SK-N-SH (cell line): Measurements from ENCODE around the gene CA10. TPM values are rescaled to one million over a fixed set of nuclear protein-coding genes. Genes with fewer than 3 reads are reported as not detected.

Experiments used
- CTCF ChIA-PET: fragments of 300-600, 350-600 bp; formaldehyde crosslinking; extraction: SDS; loops from one replicate; lab custom pipeline; 2021; lab: Yijun Ruan, JAX
- POLR2A ChIA-PET: fragments of 350-600 bp; sonication (Branson Sonifier 250); formaldehyde crosslinking; extraction: SDS; loops from one replicate; lab custom pipeline; 2020; ENCODE audit warnings: antibody characterized with exemption, inconsistent platforms; lab: Yijun Ruan, JAX
- DNase-seq: peaks from one replicate; pipeline ENCODE4 v3.0.0; 2012
- H2AFZ ChIP-seq: fragments of 200-600 bp; sonication (generic); 2 replicates; pipeline ENCODE4 v1.8.1; 2016; ENCODE audit warnings: antibody characterized with exemption, mild to moderate bottlenecking, low read depth
- H3F3A ChIP-seq: fragments of 200-600 bp; sonication (generic); replicated peaks from 2 replicates; pipeline ENCODE3; 2016; ENCODE audit warnings: antibody characterized with exemption, mild to moderate bottlenecking; ENCODE audit not compliant: insufficient read depth
- H3K27ac ChIP-seq, 2 experiments: fragments of 200-500 bp in 1 of 2; fragments of 200-600 bp in 1 of 2; sonication (Bioruptor generic) in 1 of 2; sonication (generic), shearing (Covaris generic) in 1 of 2; 2 replicates each; pipeline versions ENCODE4 v1.5.1 to v1.6.1; 2014 to 2016; ENCODE audit warnings: low read depth in 2 of 2, inconsistent platforms in 1 of 2, low read length in 1 of 2, mild to moderate bottlenecking in 1 of 2, mixed read lengths in 1 of 2
- H3K27me3 ChIP-seq: fragments of 200-600 bp; sonication (generic), shearing (Covaris generic); 2 replicates; pipeline ENCODE4 v1.6.1; 2016; ENCODE audit warnings: mixed run types; ENCODE audit not compliant: insufficient read depth
- H3K36me3 ChIP-seq, 2 experiments: fragments of 200-500 bp in 1 of 2; fragments of 200-600 bp in 1 of 2; sonication (Bioruptor generic) in 1 of 2; sonication (generic) in 1 of 2; replicated peaks in 1 of 2; 2 replicates each; pipeline versions ENCODE3 to v1.5.1; 2014 to 2016; ENCODE audit warnings: low read length in 1 of 2, mild to moderate bottlenecking in 1 of 2; ENCODE audit not compliant: insufficient read depth in 2 of 2, control insufficient read depth in 1 of 2
- H3K4me1 ChIP-seq, 2 experiments: fragments of 200-500 bp in 1 of 2; fragments of 200-600 bp in 1 of 2; sonication (Bioruptor generic) in 1 of 2; sonication (generic), shearing (Covaris generic) in 1 of 2; 2 replicates each; pipeline versions ENCODE4 v1.5.1 to v1.6.1; 2014 to 2016; ENCODE audit warnings: low read depth in 1 of 2, low read length in 1 of 2, mixed run types in 1 of 2; ENCODE audit not compliant: insufficient read depth in 2 of 2, control insufficient read depth in 1 of 2
- H3K4me2 ChIP-seq: fragments of 200-600 bp; sonication (generic), shearing (Covaris generic); 2 replicates; pipeline ENCODE4 v1.6.1; 2017; ENCODE audit warnings: mixed run types
- H3K4me3 ChIP-seq, 2 experiments: fragments of 200-500 bp in 1 of 2; fragments of 200-600 bp in 1 of 2; sonication (Bioruptor generic) in 1 of 2; sonication (generic), shearing (Covaris generic) in 1 of 2; 2 replicates each; pipeline versions ENCODE4 v1.5.1 to v1.8.1; 2014 to 2016; ENCODE audit warnings: low read depth in 2 of 2, inconsistent platforms in 1 of 2, low read length in 1 of 2, mild to moderate bottlenecking in 1 of 2, mixed read lengths in 1 of 2, moderate library complexity in 1 of 2
- H3K79me2 ChIP-seq: fragments of 200-600 bp; sonication (generic); 2 replicates; pipeline ENCODE4 v1.8.1; 2017; ENCODE audit warnings: mild to moderate bottlenecking; ENCODE audit not compliant: insufficient read depth
- H3K9ac ChIP-seq: fragments of 200-600 bp; sonication (generic); 2 replicates; pipeline ENCODE4 v1.6.1; 2017; ENCODE audit warnings: mixed run types
- H3K9me2 ChIP-seq: fragments of 200-600 bp; sonication (generic); 2 replicates; pipeline ENCODE4 v1.6.1; 2017; ENCODE audit warnings: mixed run types
- H3K9me3 ChIP-seq: fragments of 200-600 bp; sonication (generic); 2 replicates; pipeline ENCODE4 v1.6.1; 2017; ENCODE audit warnings: mixed run types, mild to moderate bottlenecking, moderate library complexity
- H4K20me1 ChIP-seq: fragments of 200-600 bp; sonication (generic); 2 replicates; pipeline ENCODE4 v1.6.1; 2017; ENCODE audit warnings: mild to moderate bottlenecking, mixed run types; ENCODE audit not compliant: insufficient read depth
- CHD2 ChIP-seq: fragments of 150-350 bp; IDR thresholded peaks from 2 replicates; pipeline ENCODE4 v1.6.1; 2018; ENCODE audit warnings: low read length; ENCODE audit not compliant: partially characterized antibody
- CTCF ChIP-seq: fragments of 200-600 bp; sonication (generic); IDR thresholded peaks from 2 replicates; pipeline ENCODE4 v1.6.1; 2017; ENCODE audit warnings: antibody characterized with exemption, mild to moderate bottlenecking, moderate library complexity
- EP300 ChIP-seq, 2 experiments: IDR thresholded peaks; 2 replicates each; pipeline versions ENCODE4 v1.4.0 to v1.6.1; 2012; ENCODE audit warnings: borderline replicate concordance in 1 of 2, low read depth in 1 of 2, low read length in 1 of 2
- FOXM1 ChIP-seq: IDR thresholded peaks from 2 replicates; pipeline ENCODE4 v1.4.0; 2012; ENCODE audit warnings: low read depth, mild to moderate bottlenecking
- GABPA ChIP-seq: IDR thresholded peaks from 2 replicates; pipeline ENCODE4 v1.4.0; 2012; ENCODE audit warnings: low read depth, mild to moderate bottlenecking
- JUND ChIP-seq: IDR thresholded peaks from 2 replicates; pipeline ENCODE4 v1.4.0; 2012
- MXI1 ChIP-seq: IDR thresholded peaks from 2 replicates; pipeline ENCODE4 v1.6.1; 2012; ENCODE audit warnings: mild to moderate bottlenecking, low read depth, low read length, improper control_type of control experiment
- NRF1 ChIP-seq: IDR thresholded peaks from 2 replicates; pipeline ENCODE4 v1.6.1; 2012; ENCODE audit warnings: low read depth, mild to moderate bottlenecking, low read length
- RAD21 ChIP-seq: IDR thresholded peaks from 2 replicates; pipeline ENCODE4 v1.6.1; 2012; ENCODE audit warnings: mild to moderate bottlenecking, low read length
- RCOR1 ChIP-seq: fragments of 150-350 bp; IDR thresholded peaks from 2 replicates; pipeline ENCODE4 v1.6.1; 2017; ENCODE audit warnings: antibody characterized with exemption, low read length
- RXRA ChIP-seq: IDR thresholded peaks from 2 replicates; pipeline ENCODE4 v1.4.0; 2012; ENCODE audit warnings: low read depth, mild to moderate bottlenecking, borderline replicate concordance
- SMC3 ChIP-seq: IDR thresholded peaks from 2 replicates; pipeline ENCODE4 v1.6.1; 2012; ENCODE audit warnings: low read depth, low read length, improper control_type of control experiment
- TAF1 ChIP-seq: IDR thresholded peaks from 2 replicates; pipeline ENCODE4 v1.6.1; 2012; ENCODE audit warnings: low read depth, mild to moderate bottlenecking, low read length, moderate library complexity, borderline replicate concordance
- TCF12 ChIP-seq: IDR thresholded peaks from 2 replicates; pipeline ENCODE4 v1.4.0; 2012
- TEAD4 ChIP-seq: IDR thresholded peaks from 2 replicates; pipeline ENCODE4 v1.4.0; 2012; ENCODE audit warnings: mild to moderate bottlenecking, borderline replicate concordance; ENCODE audit not compliant: insufficient read depth
- WGBS: methylation state at CpG from one replicate; pipeline ENCODE4 v1.1.6; 2017; ENCODE audit warnings: low lambda C conversion rate; 5-methylcytosine and 5-hydroxymethylcytosine counted together
- polyA plus RNA-seq, 3 experiments: library from polyadenylated mRNA; depleted of rRNA; stranded (reverse); fragments of >200 nt; gene quantifications; 2 replicates each; pipeline ENCODE4 v1.2.3, GENCODE V29; 2012
- TF ChIP-seq, protein P1 (sequence below): IDR thresholded peaks from 2 replicates; pipeline ENCODE4 v1.4.0; 2012; ENCODE audit warnings: low read depth, borderline replicate concordance

Gene CA10
- polyA plus RNA-seq, 1 of the 3 experiments (the other 2 are of a cell fraction) = not detected

DNA sequence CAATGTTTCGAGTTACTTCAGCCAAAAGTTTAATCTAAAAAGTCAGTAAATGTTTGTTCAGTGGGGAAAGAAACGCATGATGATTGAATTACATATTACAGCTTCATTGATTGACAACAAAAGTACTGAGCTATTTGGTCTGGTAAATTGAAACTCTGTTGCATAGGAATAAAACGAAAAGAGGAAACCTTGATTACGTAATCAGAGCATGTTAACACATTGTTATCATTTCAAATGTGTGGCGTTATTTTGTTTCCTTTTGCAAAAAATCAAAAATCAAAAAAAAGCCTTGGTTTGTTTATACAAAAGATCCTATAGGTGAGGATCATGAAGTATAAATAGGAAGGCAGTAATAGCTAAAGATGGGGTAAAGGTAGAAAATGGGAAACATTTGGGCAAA, 19.5 kb upstream of the CA10 start:
- Histone ChIP-seq H3K9me2 (no peaks in the 10 kb centered on the region), H3K4me1 (no peaks in the 10 kb centered on the region), H3K79me2 (no peaks in the 10 kb centered on the region), H3K27me3 (no peaks in the 10 kb centered on the region), H3K27ac (no peak overlapping the region), H2AFZ (no peak overlapping the region), H4K20me1 (no peaks in the 10 kb centered on the region), H3K9ac (no peak overlapping the region), H3K4me3 (no peak overlapping the region), H3F3A (no peaks in the 10 kb centered on the region), H3K4me2 (no peak overlapping the region), H3K36me3 (no peaks in the 10 kb centered on the region), H3K9me3 (no peaks in the 10 kb centered on the region)
- no peak for TF ChIP-seq NRF1
- POLR2A ChIA-PET = no interaction called here
- CTCF ChIA-PET = interaction anchor here (0.8 kb wide), 1 partner anchor 26 kb away, joined by 3 read pairs; no protein-coding TSS in a partner anchor
- WGBS = 25% methylated on average over 5 of the region's 5 CpGs
- DNase-seq = no peak

- POLR2A ChIA-PET = no interaction called here
- Histone ChIP-seq H3K9me2 (no peaks in the 10 kb centered on the region), H3K9ac (no peak overlapping the region), H3K4me2 (no peak overlapping the region), H3K9me3 (no peaks in the 10 kb centered on the region), H4K20me1 (no peaks in the 10 kb centered on the region), H3K27me3 (no peaks in the 10 kb centered on the region), H3K4me3 (0 out of 4 replicates have a peak overlapping the region, but pooled peaks of 1 of the 2 experiments have one; percentile 12), H3K27ac (no peak overlapping the region), H3K4me1 (no peaks in the 10 kb centered on the region), H3K36me3 (no peaks in the 10 kb centered on the region), H2AFZ (no peak overlapping the region), H3F3A (no peaks in the 10 kb centered on the region), H3K79me2 (no peaks in the 10 kb centered on the region)
- DNase-seq = peak; percentile 59
- CTCF ChIA-PET = interaction anchor here (0.6 to 2.9 kb wide), 30 partner anchors 9 to 978 kb away, joined by 3 to 39 read pairs (median 4); partner anchors contain the start of gene CA10
- TF ChIP-seq TAF1 (no peak), RCOR1 (no peak), SMC3 (peak; percentile 74), GABPA (no peak), TEAD4 (no peak), CTCF (peak; percentile 67), RAD21 (peak; percentile 87)
- WGBS = 15% methylated on average over 1 of the region's 1 CpG
Observed at GRCh38 chr17:52170963-52171572, 12.6 kb upstream of the CA10 start.

- Histone ChIP-seq H3K36me3 (no peaks in the 10 kb centered on the region), H3K4me1 (peaks cover 0 to 17% of the 10 kb centered on the region in 2 experiments; a peak in 1 of 4 replicates), H4K20me1 (no peaks in the 10 kb centered on the region), H2AFZ (no peak overlapping the region), H3F3A (no peaks in the 10 kb centered on the region), H3K27ac (no peak overlapping the region), H3K9me3 (no peaks in the 10 kb centered on the region), H3K9me2 (no peaks in the 10 kb centered on the region; the same call in 1 of the 2 replicates), H3K27me3 (peaks cover 28% of the 10 kb centered on the region), H3K9ac (no peak overlapping the region), H3K4me3 (peak overlapping the region in 1 of 2 experiments; percentile 42; a peak in 1 of 4 replicates), H3K4me2 (no peak overlapping the region), H3K79me2 (no peaks in the 10 kb centered on the region)
- 7% methylated on average over 17 of the region's 17 CpGs for WGBS
- CTCF ChIA-PET = interaction anchor here (0.8 to 5.7 kb wide), 5 partner anchors 11 to 789 kb away, joined by 3 to 39 read pairs (median 3); no protein-coding TSS in a partner anchor
- POLR2A ChIA-PET = no interaction called here
- TF ChIP-seq JUND (no peak), MXI1 (no peak), RXRA (no peak), CHD2 (no peak), TCF12 (no peak), RAD21 (no peak), NRF1 (no peak), TEAD4 (no peak), FOXM1 (no peak), EP300 (IDR thresholded peaks at IDR 0.05; ENCODE audit: borderline replicate concordance in 1 of 2, low read depth in 1 of 2, low read length in 1 of 2) (no peak)
- TF ChIP-seq, protein P1, sequence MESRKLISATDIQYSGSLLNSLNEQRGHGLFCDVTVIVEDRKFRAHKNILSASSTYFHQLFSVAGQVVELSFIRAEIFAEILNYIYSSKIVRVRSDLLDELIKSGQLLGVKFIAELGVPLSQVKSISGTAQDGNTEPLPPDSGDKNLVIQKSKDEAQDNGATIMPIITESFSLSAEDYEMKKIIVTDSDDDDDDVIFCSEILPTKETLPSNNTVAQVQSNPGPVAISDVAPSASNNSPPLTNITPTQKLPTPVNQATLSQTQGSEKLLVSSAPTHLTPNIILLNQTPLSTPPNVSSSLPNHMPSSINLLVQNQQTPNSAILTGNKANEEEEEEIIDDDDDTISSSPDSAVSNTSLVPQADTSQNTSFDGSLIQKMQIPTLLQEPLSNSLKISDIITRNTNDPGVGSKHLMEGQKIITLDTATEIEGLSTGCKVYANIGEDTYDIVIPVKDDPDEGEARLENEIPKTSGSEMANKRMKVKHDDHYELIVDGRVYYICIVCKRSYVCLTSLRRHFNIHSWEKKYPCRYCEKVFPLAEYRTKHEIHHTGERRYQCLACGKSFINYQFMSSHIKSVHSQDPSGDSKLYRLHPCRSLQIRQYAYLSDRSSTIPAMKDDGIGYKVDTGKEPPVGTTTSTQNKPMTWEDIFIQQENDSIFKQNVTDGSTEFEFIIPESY = no peak
- DNase-seq = peak; percentile 44
Observed at GRCh38 chr17:52160136-52160567, 1.6 kb upstream of the CA10 start.
